Measurements from ENCODE around the gene C16orf96.

The C16orf96 gene

GRCh38 chr16:4618645-4619418 lies 62.7 kb downstream of the C16orf96 start:
- DNase-seq (ENCODE audit: low spot score) = no peak

- no peak for DNase-seq (ENCODE audit: low spot score)
Measured at GRCh38 chr16:4623593-4623992, 67.5 kb downstream of the C16orf96 start.

GRCh38 chr16:4624015-4624826 lies 68.1 kb downstream of the C16orf96 start, which contains the start of gene MGRN1:
TSS of gene MGRN1 (plus strand) at chr16:4624826. CDS start at chr16:4624961, 135 bp downstream.
- DNase-seq (ENCODE audit: low spot score) = peak; percentile 96

GRCh38 chr16:4624827-4625559 lies 68.9 kb downstream of the C16orf96 start:
- peak; percentile 55 for DNase-seq (ENCODE audit: low spot score)

GRCh38 chr16:4625560-4626159 lies 69.5 kb downstream of the C16orf96 start:
- DNase-seq (ENCODE audit: low spot score) = no peak

GRCh38 chr16:4626396-4626795 lies 70.3 kb downstream of the C16orf96 start:
- no peak for DNase-seq (ENCODE audit: low spot score)

- no peak for DNase-seq (ENCODE audit: low spot score)
Measured at GRCh38 chr16:4628283-4628682, 72.1 kb downstream of the C16orf96 start.

- no peak for DNase-seq (ENCODE audit: low spot score)
Measured at GRCh38 chr16:4631444-4631843, 75.3 kb downstream of the C16orf96 start.

GRCh38 chr16:4633910-4634635 lies 77.9 kb downstream of the C16orf96 start:
- no peak for DNase-seq (ENCODE audit: low spot score)

- DNase-seq (ENCODE audit: low spot score) = no peak
Measured at GRCh38 chr16:4634768-4635167, 78.6 kb downstream of the C16orf96 start.

GRCh38 chr16:4636196-4636595 lies 80.1 kb downstream of the C16orf96 start:
- no peak for DNase-seq (ENCODE audit: low spot score)

GRCh38 chr16:4637501-4638166 lies 81.5 kb downstream of the C16orf96 start:
- no peak for DNase-seq (ENCODE audit: low spot score)

- DNase-seq (ENCODE audit: low spot score) = no peak
Measured at GRCh38 chr16:4639899-4640509, 83.9 kb downstream of the C16orf96 start.

- DNase-seq (ENCODE audit: low spot score) = peak; percentile 22
Measured at GRCh38 chr16:4640572-4641305, 84.6 kb downstream of the C16orf96 start.

- DNase-seq (ENCODE audit: low spot score) = no peak
Measured at GRCh38 chr16:4641306-4641687, 85.2 kb downstream of the C16orf96 start.

- no peak for DNase-seq (ENCODE audit: low spot score)
Measured at GRCh38 chr16:4641895-4642294, 85.8 kb downstream of the C16orf96 start.

GRCh38 chr16:4646773-4647643 lies 90.9 kb downstream of the C16orf96 start:
- DNase-seq (ENCODE audit: low spot score) = no peak

- DNase-seq (ENCODE audit: low spot score) = no peak
Measured at GRCh38 chr16:4647644-4647980, 91.5 kb downstream of the C16orf96 start.

- DNase-seq (ENCODE audit: low spot score) = no peak
Measured at GRCh38 chr16:4648917-4649316, 92.8 kb downstream of the C16orf96 start.
